Large intestine (tissue), 3 donors: ENCODE measurements around the gene IRF2BPL. TPM values are rescaled to one million over a fixed set of nuclear protein-coding genes. Genes with fewer than 3 reads are reported as not detected.

Source experiments
- DNase-seq, 2 donors: peaks; one replicate each; pipeline versions ENCODE4 v3.0.0 to v3.0.0-alpha.2; 2013
- H3K27ac ChIP-seq: one replicate; pipeline ENCODE4 v1.5.1; 2013; ENCODE audit warnings: low read length
- H3K27me3 ChIP-seq: 2 replicates; pipeline ENCODE4 v1.6.1; 2013; ENCODE audit warnings: low read length; ENCODE audit not compliant: control insufficient read depth, insufficient read depth
- H3K36me3 ChIP-seq: 2 replicates; pipeline ENCODE4 v1.6.1; 2013; ENCODE audit warnings: low read length; ENCODE audit not compliant: control insufficient read depth, insufficient read depth
- H3K4me1 ChIP-seq: one replicate; pipeline ENCODE4 v1.6.1; 2013; ENCODE audit warnings: low read length; ENCODE audit not compliant: control insufficient read depth, insufficient read depth
- H3K4me3 ChIP-seq: one replicate; pipeline ENCODE4 v1.5.1; 2013; ENCODE audit warnings: low read length
- H3K9me3 ChIP-seq: one replicate; pipeline ENCODE4 v1.6.1; 2013; ENCODE audit warnings: mild to moderate bottlenecking, low read depth, low read length, moderate library complexity; ENCODE audit not compliant: control insufficient read depth
- WGBS: methylation state at CpG from one replicate; pipeline ENCODE4 v1.1.5; 2013; ENCODE audit warnings: low lambda C conversion rate; ENCODE audit not compliant: insufficient coverage; 5-methylcytosine and 5-hydroxymethylcytosine counted together
- polyA plus RNA-seq: library from polyadenylated mRNA; unstranded; fragments of 120-200 nt; gene quantifications from one replicate; pipeline ENCODE4 v1.2.1, GENCODE V29; 2013

IRF2BPL gene
- polyA plus RNA-seq, 1 donor: 19.4 TPM

DNA sequence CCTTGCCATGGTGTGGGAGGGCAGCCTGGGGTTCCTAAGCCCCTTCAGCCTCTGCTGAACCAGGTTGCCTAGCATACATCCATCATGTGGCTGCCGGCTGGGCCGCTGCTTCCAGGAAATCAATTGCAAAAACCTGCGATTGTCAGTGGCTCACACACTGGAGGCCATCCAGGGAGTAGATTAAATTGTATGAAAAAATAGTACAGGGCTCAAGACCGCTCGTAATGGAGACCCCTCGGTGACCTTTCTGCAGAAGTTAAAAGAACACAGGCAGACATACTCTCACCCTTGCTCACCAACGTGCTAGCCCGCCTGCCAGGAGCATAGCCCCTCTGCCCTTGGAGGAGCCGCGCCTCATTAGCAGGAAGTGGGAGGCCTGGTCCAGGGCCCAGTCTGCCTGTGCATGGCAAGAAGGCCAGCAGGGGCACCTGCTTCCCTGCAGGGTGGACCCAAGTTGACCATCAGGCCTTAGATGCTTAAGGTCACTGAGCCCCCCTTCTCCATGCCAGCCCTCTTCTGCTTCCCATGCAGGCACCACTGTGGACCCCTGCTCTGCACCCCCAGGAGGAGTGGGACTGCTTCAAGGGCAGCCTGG lies 38.2 kb upstream of the IRF2BPL start:
- no peak for DNase-seq

GRCh38 chr14:77065851-77066577 lies 37.5 kb upstream of the IRF2BPL start:
- no peaks in the 10 kb centered on the region for H3K9me3 ChIP-seq
- no peak overlapping the region for H3K4me3 ChIP-seq
- H3K36me3 ChIP-seq: no peaks in the 10 kb centered on the region
- no peaks in the 10 kb centered on the region for H3K27me3 ChIP-seq
- H3K27ac ChIP-seq: no peak overlapping the region
- WGBS: no CpG with 5 or more reads among the region's 6 CpGs
- no peak for DNase-seq
- peaks cover 9% of the 10 kb centered on the region for H3K4me1 ChIP-seq

More for the DNA sequence above, 38.2 kb upstream of the IRF2BPL start:
- H3K36me3 ChIP-seq: no peaks in the 10 kb centered on the region
- no CpG with 5 or more reads among the region's 10 CpGs for whole genome bisulfite sequencing
- peaks cover 9% of the 10 kb centered on the region for H3K4me1 ChIP-seq
- no peak overlapping the region for H3K27ac ChIP-seq
- H3K9me3 ChIP-seq: no peaks in the 10 kb centered on the region
- no peak overlapping the region for H3K4me3 ChIP-seq
- H3K27me3 ChIP-seq: no peaks in the 10 kb centered on the region

DNA sequence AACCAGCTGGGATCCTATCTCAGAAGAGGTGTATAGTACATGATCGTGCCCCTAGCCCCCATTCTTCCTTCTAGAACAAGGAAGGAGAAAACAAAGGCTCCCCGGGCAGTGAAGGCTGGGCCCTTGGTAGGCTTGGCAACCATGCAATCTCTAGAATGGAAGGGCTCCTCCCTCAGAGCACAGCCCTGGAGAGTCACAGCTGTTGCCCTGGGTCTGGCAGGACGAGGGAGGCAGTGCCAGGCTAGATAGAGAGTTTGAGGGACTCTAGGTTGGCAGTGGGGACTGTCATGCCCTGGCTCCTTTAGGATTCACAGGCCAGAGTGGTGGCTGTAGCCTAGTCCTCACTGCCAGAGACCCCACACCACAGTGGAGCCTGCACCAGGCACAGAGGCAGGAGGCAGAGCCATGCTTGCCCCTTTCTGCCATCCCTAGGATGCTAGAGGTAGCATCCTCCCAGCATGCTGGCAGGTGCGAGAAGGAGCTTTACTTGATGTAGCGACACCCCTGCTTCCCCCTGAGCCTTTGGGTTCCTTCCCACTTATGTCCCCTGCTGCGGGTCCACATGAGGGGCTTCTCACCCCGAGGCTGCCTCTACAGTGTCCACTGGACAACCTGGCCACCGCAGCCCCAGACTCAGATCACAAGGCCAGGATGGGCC lies 36.1 kb upstream of the IRF2BPL start:
- H3K36me3 ChIP-seq: no peaks in the 10 kb centered on the region
- no peaks in the 10 kb centered on the region for H3K9me3 ChIP-seq
- H3K27ac ChIP-seq: no peak overlapping the region
- no peak overlapping the region for H3K4me3 ChIP-seq
- H3K4me1 ChIP-seq: peaks cover 9% of the 10 kb centered on the region
- H3K27me3 ChIP-seq: no peaks in the 10 kb centered on the region
- no peak for DNase-seq
- no CpG with 5 or more reads among the region's 8 CpGs for WGBS

DNA sequence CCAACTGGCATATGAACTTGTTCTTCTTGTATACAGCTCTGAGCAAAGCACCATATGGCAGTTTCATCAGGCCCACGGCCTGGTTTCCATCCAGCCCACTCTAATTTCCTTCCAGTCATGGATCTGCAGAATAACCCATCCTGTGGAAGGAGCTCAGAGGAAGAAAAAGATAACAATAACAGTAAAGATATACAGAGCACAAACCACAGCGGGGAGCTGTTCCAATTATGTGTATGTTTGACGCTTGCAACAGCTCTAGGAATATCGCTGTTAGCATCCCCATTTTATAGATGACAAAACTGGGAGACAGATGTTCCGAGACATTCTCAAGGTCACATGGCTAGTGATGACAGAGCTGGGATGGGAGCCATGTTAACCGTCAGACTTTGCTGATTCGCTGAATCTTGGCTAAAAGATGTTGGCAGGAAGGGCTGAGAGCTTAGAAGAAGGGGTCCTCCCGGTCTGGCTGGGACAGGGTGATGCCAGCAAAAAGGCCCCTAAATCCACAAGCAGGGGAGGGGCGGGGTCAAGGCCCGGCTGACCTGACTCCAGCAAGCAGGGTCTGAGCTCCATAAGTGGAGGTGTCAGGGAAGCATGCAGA lies 35.2 kb upstream of the IRF2BPL start:
- DNase-seq: no peak
- no peak overlapping the region for H3K4me3 ChIP-seq
- H3K27ac ChIP-seq: no peak overlapping the region
- no CpG with 5 or more reads among the region's 10 CpGs for WGBS
- no peaks in the 10 kb centered on the region for H3K36me3 ChIP-seq
- H3K9me3 ChIP-seq: no peaks in the 10 kb centered on the region
- H3K4me1 ChIP-seq: peaks cover 9% of the 10 kb centered on the region
- no peaks in the 10 kb centered on the region for H3K27me3 ChIP-seq

- Histone ChIP-seq H3K27ac (no peak overlapping the region), H3K9me3 (no peaks in the 10 kb centered on the region), H3K27me3 (no peaks in the 10 kb centered on the region), H3K36me3 (no peaks in the 10 kb centered on the region), H3K4me3 (no peak overlapping the region), H3K4me1 (peaks cover 7% of the 10 kb centered on the region)
- WGBS: no CpG with 5 or more reads among the region's 3 CpGs
- DNase-seq: no peak
Measured at GRCh38 chr14:77062261-77062660, 33.8 kb upstream of the IRF2BPL start.

DNA sequence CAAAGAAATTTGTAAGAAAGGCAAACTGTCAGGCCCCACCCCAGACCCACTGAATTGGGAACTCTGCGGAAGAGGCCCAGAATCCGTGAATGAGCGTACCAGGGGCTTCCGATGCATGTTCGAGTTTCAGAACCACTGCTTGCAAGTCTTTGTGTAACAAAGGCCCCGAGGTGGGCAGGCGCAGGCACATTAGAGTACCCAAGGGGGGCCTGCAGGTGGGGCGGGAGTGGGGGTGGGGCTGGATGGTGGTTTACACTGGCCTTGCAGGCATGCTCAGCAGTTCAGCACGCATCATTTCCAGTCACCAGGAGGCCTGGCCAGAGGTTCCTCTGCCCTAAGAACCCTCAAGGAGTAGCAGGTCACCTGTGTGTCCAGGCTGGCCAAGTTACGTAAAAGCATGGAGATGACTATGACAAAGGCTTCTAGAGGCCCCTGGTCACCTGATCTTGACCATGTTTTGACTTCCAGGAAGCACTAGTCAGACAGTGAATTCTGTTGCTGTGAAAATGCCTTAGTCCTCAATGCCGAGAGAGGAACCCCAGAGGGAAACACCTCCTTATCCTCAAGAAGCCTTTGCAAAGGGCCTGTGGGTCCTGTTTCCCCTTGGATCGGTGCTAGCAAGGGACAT lies 33.2 kb upstream of the IRF2BPL start:
- DNase-seq: no peak
- H3K4me3 ChIP-seq: no peak overlapping the region
- H3K36me3 ChIP-seq: no peaks in the 10 kb centered on the region
- H3K9me3 ChIP-seq: no peaks in the 10 kb centered on the region
- WGBS: no CpG with 5 or more reads among the region's 12 CpGs
- peaks cover 2% of the 10 kb centered on the region for H3K4me1 ChIP-seq
- H3K27ac ChIP-seq: no peak overlapping the region
- H3K27me3 ChIP-seq: no peaks in the 10 kb centered on the region

- no peaks in the 10 kb centered on the region for H3K27me3 ChIP-seq
- no peak overlapping the region for H3K4me3 ChIP-seq
- no CpG with 5 or more reads among the region's 12 CpGs for WGBS
- H3K9me3 ChIP-seq: peaks cover 5% of the 10 kb centered on the region
- no peak for DNase-seq
- H3K4me1 ChIP-seq: no peaks in the 10 kb centered on the region
- no peaks in the 10 kb centered on the region for H3K36me3 ChIP-seq
- no peak overlapping the region for H3K27ac ChIP-seq
Measured at GRCh38 chr14:77059276-77059915, 30.9 kb upstream of the IRF2BPL start.

- no peaks in the 10 kb centered on the region for H3K36me3 ChIP-seq
- H3K4me3 ChIP-seq: no peak overlapping the region
- H3K4me1 ChIP-seq: no peaks in the 10 kb centered on the region
- no peak for DNase-seq
- no peaks in the 10 kb centered on the region for H3K27me3 ChIP-seq
- no peak overlapping the region for H3K27ac ChIP-seq
- no CpG with 5 or more reads among the region's 9 CpGs for WGBS
- H3K9me3 ChIP-seq: peaks cover 5% of the 10 kb centered on the region
Measured at GRCh38 chr14:77058785-77059184, 30.3 kb upstream of the IRF2BPL start.

DNA sequence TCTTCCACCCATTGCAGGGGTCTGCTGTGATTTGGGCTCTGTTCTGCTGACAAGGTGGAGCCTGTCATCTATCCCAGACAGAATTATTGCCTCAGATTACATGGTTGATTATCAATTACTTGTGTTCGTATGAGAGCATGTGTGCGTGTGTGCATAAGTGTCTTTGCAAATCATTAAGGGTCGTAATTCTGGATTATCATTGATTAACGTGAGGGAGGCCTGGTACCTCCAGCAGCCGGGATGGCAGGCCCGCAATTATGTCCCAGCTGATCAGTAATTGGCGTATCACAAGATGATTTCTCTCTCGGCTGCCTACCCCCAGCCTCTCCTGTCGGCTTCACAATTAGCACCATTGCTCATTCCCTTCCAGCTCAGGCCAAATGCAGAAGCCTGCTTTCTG lies 29.6 kb upstream of the IRF2BPL start:
- no peak overlapping the region for H3K27ac ChIP-seq
- H3K36me3 ChIP-seq: no peaks in the 10 kb centered on the region
- peaks cover 5% of the 10 kb centered on the region for H3K9me3 ChIP-seq
- no peak for DNase-seq
- no CpG with 5 or more reads among the region's 9 CpGs for WGBS
- H3K27me3 ChIP-seq: no peaks in the 10 kb centered on the region
- no peak overlapping the region for H3K4me3 ChIP-seq
- no peaks in the 10 kb centered on the region for H3K4me1 ChIP-seq

GRCh38 chr14:77055981-77056380 lies 27.5 kb upstream of the IRF2BPL start:
- WGBS: no CpG with 5 or more reads among the region's 3 CpGs

More at GRCh38 chr14:77055981-77056380, 27.5 kb upstream of the IRF2BPL start:
- Histone ChIP-seq H3K9me3 (peaks cover 5% of the 10 kb centered on the region), H3K4me3 (no peak overlapping the region), H3K27ac (no peak overlapping the region), H3K27me3 (no peaks in the 10 kb centered on the region), H3K4me1 (no peaks in the 10 kb centered on the region), H3K36me3 (no peaks in the 10 kb centered on the region)
- DNase-seq: no peak
